Measurements from ENCODE around the gene RAB10.

Gene RAB10

GRCh38 chr2:26141145-26141769 lies 107.4 kb downstream of the RAB10 start:
- DNase-seq (ENCODE audit: low read depth, low spot score): no peak
- H3K4me3 ChIP-seq (ENCODE audit: insufficient read length, low read depth): no peak overlapping the region
- peaks cover 6% of the 10 kb centered on the region for H3K36me3 ChIP-seq (ENCODE audit: insufficient read depth, insufficient read length, low read length)
- no peaks in the 10 kb centered on the region for H3K9me3 ChIP-seq (ENCODE audit: insufficient read depth, low read length)
- no peaks in the 10 kb centered on the region for H3K27me3 ChIP-seq (ENCODE audit: insufficient read depth, insufficient read length)
- TF ChIP-seq YY1 (IDR thresholded peaks at IDR 0.05; ENCODE audit: insufficient read depth, insufficient read length) (no peak), SUZ12 (IDR thresholded peaks at IDR 0.05; ENCODE audit: extremely low read depth, insufficient read depth, insufficient read length) (no peak), ZNF274 (IDR thresholded peaks at IDR 0.05; ENCODE audit: low read depth, low read length) (no peak)
- H3K9ac ChIP-seq (ENCODE audit: insufficient read length, low read depth): no peak overlapping the region
- H3K4me1 ChIP-seq (ENCODE audit: insufficient read depth, insufficient read length): no peaks in the 10 kb centered on the region

GRCh38 chr2:26144031-26144430 lies 110.1 kb downstream of the RAB10 start:
- no peak for DNase-seq (ENCODE audit: low read depth, low spot score)

GRCh38 chr2:26144953-26145680 lies 111.2 kb downstream of the RAB10 start:
- Histone ChIP-seq H3K36me3 (ENCODE audit: insufficient read depth, insufficient read length, low read length) (no peaks in the 10 kb centered on the region), H3K4me3 (ENCODE audit: insufficient read length, low read depth) (no peak overlapping the region), H3K9ac (ENCODE audit: insufficient read length, low read depth) (no peak overlapping the region), H3K9me3 (ENCODE audit: insufficient read depth, low read length) (no peaks in the 10 kb centered on the region), H3K27me3 (ENCODE audit: insufficient read depth, insufficient read length) (no peaks in the 10 kb centered on the region), H3K4me1 (ENCODE audit: insufficient read depth, insufficient read length) (no peaks in the 10 kb centered on the region)
- peak; percentile 57 for DNase-seq (ENCODE audit: low read depth, low spot score)
- TF ChIP-seq YY1 (IDR thresholded peaks at IDR 0.05; ENCODE audit: insufficient read depth, insufficient read length) (no peak), SUZ12 (IDR thresholded peaks at IDR 0.05; ENCODE audit: extremely low read depth, insufficient read depth, insufficient read length) (no peak), ZNF274 (IDR thresholded peaks at IDR 0.05; ENCODE audit: low read depth, low read length) (no peak)

More at GRCh38 chr2:26144031-26144430, 110.1 kb downstream of the RAB10 start:
- no peak overlapping the region for H3K4me3 ChIP-seq (ENCODE audit: insufficient read length, low read depth)
- H3K27me3 ChIP-seq (ENCODE audit: insufficient read depth, insufficient read length): no peaks in the 10 kb centered on the region
- no peaks in the 10 kb centered on the region for H3K9me3 ChIP-seq (ENCODE audit: insufficient read depth, low read length)
- H3K4me1 ChIP-seq (ENCODE audit: insufficient read depth, insufficient read length): no peaks in the 10 kb centered on the region
- no peaks in the 10 kb centered on the region for H3K36me3 ChIP-seq (ENCODE audit: insufficient read depth, insufficient read length, low read length)
- no peak for TF ChIP-seq SUZ12 (IDR thresholded peaks at IDR 0.05; ENCODE audit: extremely low read depth, insufficient read depth, insufficient read length)
- no peak for TF ChIP-seq ZNF274 (IDR thresholded peaks at IDR 0.05; ENCODE audit: low read depth, low read length)
- TF ChIP-seq YY1 (IDR thresholded peaks at IDR 0.05; ENCODE audit: insufficient read depth, insufficient read length): no peak
- no peak overlapping the region for H3K9ac ChIP-seq (ENCODE audit: insufficient read length, low read depth)

- H3K36me3 ChIP-seq (ENCODE audit: insufficient read depth, insufficient read length, low read length): no peaks in the 10 kb centered on the region
- no peaks in the 10 kb centered on the region for H3K9me3 ChIP-seq (ENCODE audit: insufficient read depth, low read length)
- no peak for TF ChIP-seq ZNF274 (IDR thresholded peaks at IDR 0.05; ENCODE audit: low read depth, low read length)
- no peak for TF ChIP-seq YY1 (IDR thresholded peaks at IDR 0.05; ENCODE audit: insufficient read depth, insufficient read length)
- TF ChIP-seq SUZ12 (IDR thresholded peaks at IDR 0.05; ENCODE audit: extremely low read depth, insufficient read depth, insufficient read length): no peak
- no peak for DNase-seq (ENCODE audit: low read depth, low spot score)
- H3K9ac ChIP-seq (ENCODE audit: insufficient read length, low read depth): no peak overlapping the region
- no peaks in the 10 kb centered on the region for H3K27me3 ChIP-seq (ENCODE audit: insufficient read depth, insufficient read length)
- no peaks in the 10 kb centered on the region for H3K4me1 ChIP-seq (ENCODE audit: insufficient read depth, insufficient read length)
- no peak overlapping the region for H3K4me3 ChIP-seq (ENCODE audit: insufficient read length, low read depth)
Measured at GRCh38 chr2:26148501-26148900, 114.6 kb downstream of the RAB10 start.

- no peak for TF ChIP-seq ZNF274 (IDR thresholded peaks at IDR 0.05; ENCODE audit: low read depth, low read length)
- TF ChIP-seq YY1 (IDR thresholded peaks at IDR 0.05; ENCODE audit: insufficient read depth, insufficient read length): no peak
- no peak for TF ChIP-seq SUZ12 (IDR thresholded peaks at IDR 0.05; ENCODE audit: extremely low read depth, insufficient read depth, insufficient read length)
- no peaks in the 10 kb centered on the region for H3K36me3 ChIP-seq (ENCODE audit: insufficient read depth, insufficient read length, low read length)
Measured at GRCh38 chr2:26150243-26150642, 116.4 kb downstream of the RAB10 start.

GRCh38 chr2:26157580-26157979 lies 123.7 kb downstream of the RAB10 start:
- no peaks in the 10 kb centered on the region for H3K4me1 ChIP-seq (ENCODE audit: insufficient read depth, insufficient read length)

More at GRCh38 chr2:26150243-26150642, 116.4 kb downstream of the RAB10 start:
- no peaks in the 10 kb centered on the region for H3K4me1 ChIP-seq (ENCODE audit: insufficient read depth, insufficient read length)
- DNase-seq (ENCODE audit: low read depth, low spot score): no peak
- no peaks in the 10 kb centered on the region for H3K27me3 ChIP-seq (ENCODE audit: insufficient read depth, insufficient read length)
- no peaks in the 10 kb centered on the region for H3K9me3 ChIP-seq (ENCODE audit: insufficient read depth, low read length)
- H3K9ac ChIP-seq (ENCODE audit: insufficient read length, low read depth): no peak overlapping the region
- no peak overlapping the region for H3K4me3 ChIP-seq (ENCODE audit: insufficient read length, low read depth)

GRCh38 chr2:26161926-26162325 lies 128.0 kb downstream of the RAB10 start:
- Histone ChIP-seq H3K27me3 (ENCODE audit: insufficient read depth, insufficient read length) (no peaks in the 10 kb centered on the region), H3K36me3 (ENCODE audit: insufficient read depth, insufficient read length, low read length) (no peaks in the 10 kb centered on the region), H3K4me1 (ENCODE audit: insufficient read depth, insufficient read length) (no peaks in the 10 kb centered on the region), H3K9me3 (ENCODE audit: insufficient read depth, low read length) (no peaks in the 10 kb centered on the region), H3K9ac (ENCODE audit: insufficient read length, low read depth) (no peak overlapping the region), H3K4me3 (ENCODE audit: insufficient read length, low read depth) (no peak overlapping the region)
- DNase-seq (ENCODE audit: low read depth, low spot score): no peak
- TF ChIP-seq ZNF274 (IDR thresholded peaks at IDR 0.05; ENCODE audit: low read depth, low read length) (no peak), SUZ12 (IDR thresholded peaks at IDR 0.05; ENCODE audit: extremely low read depth, insufficient read depth, insufficient read length) (no peak), YY1 (IDR thresholded peaks at IDR 0.05; ENCODE audit: insufficient read depth, insufficient read length) (no peak)

More at GRCh38 chr2:26157580-26157979, 123.7 kb downstream of the RAB10 start:
- TF ChIP-seq SUZ12 (IDR thresholded peaks at IDR 0.05; ENCODE audit: extremely low read depth, insufficient read depth, insufficient read length) (no peak), YY1 (IDR thresholded peaks at IDR 0.05; ENCODE audit: insufficient read depth, insufficient read length) (no peak), ZNF274 (IDR thresholded peaks at IDR 0.05; ENCODE audit: low read depth, low read length) (no peak)
- no peak for DNase-seq (ENCODE audit: low read depth, low spot score)
- Histone ChIP-seq H3K9ac (ENCODE audit: insufficient read length, low read depth) (no peak overlapping the region), H3K4me3 (ENCODE audit: insufficient read length, low read depth) (no peak overlapping the region), H3K36me3 (ENCODE audit: insufficient read depth, insufficient read length, low read length) (no peaks in the 10 kb centered on the region), H3K27me3 (ENCODE audit: insufficient read depth, insufficient read length) (no peaks in the 10 kb centered on the region), H3K9me3 (ENCODE audit: insufficient read depth, low read length) (no peaks in the 10 kb centered on the region)

Data from NT2/D1 (cell line).